Stomach (tissue), 9 donors: ENCODE data around the gene GMEB2. TPM values are rescaled to one million over a fixed set of nuclear protein-coding genes. Genes with fewer than 3 reads are reported as not detected.

Experiments used
- DNase-seq, 2 donors: peaks; one replicate each; pipeline versions ENCODE4 v3.0.0 to v3.0.0-alpha.2; 2013 to 2019
- H3K27ac ChIP-seq, 5 donors: fragments of 200-600 bp in 4 of 5; sonication (generic) in 4 of 5; one replicate each; pipeline ENCODE4 v1.5.1; 2013 to 2019; ENCODE audit warnings: mild to moderate bottlenecking in 1 of 5, moderate library complexity in 1 of 5
- H3K27me3 ChIP-seq, 3 donors: fragments of 200-600 bp; sonication (generic); one replicate each; pipeline ENCODE4 v1.5.1; 2017 to 2019; ENCODE audit warnings: mixed run types in 1 of 3
- H3K36me3 ChIP-seq, 4 donors: fragments of 200-600 bp; sonication (generic); 1 replicate in 3 of 4; 2 replicates in 1 of 4; pipeline ENCODE4 v1.5.1; 2016 to 2019
- H3K4me1 ChIP-seq, 4 donors: fragments of 200-600 bp; sonication (generic); one replicate each; pipeline ENCODE4 v1.5.1; 2016 to 2019
- H3K4me3 ChIP-seq, 4 donors: fragments of 200-600 bp; sonication (generic) in 3 of 4; one replicate each; pipeline ENCODE4 v1.5.1; 2016 to 2019; ENCODE audit warnings: mild to moderate bottlenecking in 1 of 4
- H3K9me3 ChIP-seq, 4 donors: fragments of 200-600 bp; sonication (generic); one replicate each; pipeline ENCODE4 v1.5.1; 2016 to 2019
- EP300 ChIP-seq: sonication (generic); formaldehyde crosslinking; IDR thresholded peaks from one replicate; pipeline ENCODE4 v1.6.1; 2017; ENCODE audit warnings: antibody characterized with exemption
- POLR2A ChIP-seq, 4 donors: fragments of 450-650 bp; IDR thresholded peaks; one replicate each; pipeline ENCODE4 v1.6.1; 2016; ENCODE audit warnings: antibody characterized with exemption in 4 of 4, control low read depth in 2 of 4, mild to moderate bottlenecking in 1 of 4, moderate library complexity in 1 of 4
- POLR2AphosphoS5 ChIP-seq, 3 donors: sonication (generic); formaldehyde crosslinking; IDR thresholded peaks; one replicate each; pipeline ENCODE4 v1.6.1; 2016; ENCODE audit warnings: antibody characterized with exemption in 3 of 3
- WGBS, 5 donors: extraction: QIAGEN DNeasy Blood & Tissue Kit in 3 of 5; methylation state at CpG; one replicate each; pipeline versions ENCODE4 v1.1.5 to v1.1.7; 2013 to 2018; 5-methylcytosine and 5-hydroxymethylcytosine counted together
- intact Hi-C: fragments of 100-400 bp; cut with DNase I; formaldehyde crosslinking; loops from one replicate; pipeline ENCODE4 v1.15.1; 2023; ENCODE audit warnings: low total_unique reads
- polyA plus RNA-seq, 3 donors: library from polyadenylated mRNA; stranded (reverse); fragments of 200-250 nt; gene quantifications; one replicate each; pipeline ENCODE4 v1.2.3, GENCODE V29; 2013
- total RNA-seq, 5 donors: library from RNA; depleted of rRNA; stranded (reverse); fragments of >200 nt; gene quantifications; one replicate each; pipeline versions ENCODE4 v1.1.0 to v1.2.3, GENCODE V29; 2014 to 2016
- TF ChIP-seq, protein P1 (sequence below), 7 experiments: fragments of 450-650 bp in 4 of 7; fragments of 200-600 bp in 3 of 7; sonication (generic) in 3 of 7; IDR thresholded peaks; one replicate each; pipeline ENCODE4 v1.5.1; 2016 to 2019; ENCODE audit warnings: antibody characterized with exemption in 7 of 7, control low read depth in 2 of 7, mild to moderate bottlenecking in 1 of 7
- donor health status: healthy with polysubstance abuse.
- donor health status: Bipolar disorder and iron deficiency.
- donor health status: healthy.

GMEB2 gene
- total and polyA plus RNA-seq, 8 donors = 1.8 to 20.4 (median 7.5) TPM

DNA sequence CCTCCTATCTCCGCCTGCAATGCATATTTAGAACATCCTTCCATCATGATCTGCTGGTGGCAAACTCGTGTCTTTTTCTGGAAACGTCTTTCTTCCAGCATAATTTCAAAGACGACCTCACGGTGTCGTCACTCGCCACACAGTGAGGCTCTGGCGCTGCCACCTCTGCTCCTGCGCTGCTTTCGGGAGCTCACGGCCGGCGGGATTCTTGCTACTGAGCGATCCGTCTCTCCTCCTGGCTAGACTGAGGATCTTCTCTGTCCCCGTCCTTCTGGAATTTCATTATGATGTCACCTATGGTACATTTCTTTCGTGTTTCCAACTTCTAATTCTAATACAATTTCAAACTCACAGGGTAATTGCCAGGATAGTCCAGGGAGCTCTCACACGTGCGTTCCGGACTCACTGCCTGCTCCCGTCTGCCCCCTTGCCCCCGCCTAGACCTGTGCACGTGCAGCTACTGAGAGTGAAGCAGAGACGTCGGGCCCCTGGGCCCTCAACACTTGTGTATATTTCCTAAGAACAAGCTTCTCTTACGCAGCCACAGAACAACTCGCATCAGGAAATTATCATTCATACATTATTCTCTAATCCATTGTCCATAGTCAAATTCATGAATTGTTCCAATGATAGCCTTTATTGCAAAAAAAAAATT, 27.4 kb downstream of the GMEB2 start:
- H3K4me1 ChIP-seq = no peaks in the 10 kb centered on the region
- no peaks in the 10 kb centered on the region for H3K27me3 ChIP-seq
- intact Hi-C loops = no loop called here
- 91 to 97% (median 95%) methylated on average over 27 of the region's 27 CpGs for WGBS, 5 donors
- no peaks in the 10 kb centered on the region for H3K9me3 ChIP-seq
- TF ChIP-seq POLR2A (IDR thresholded peaks at IDR 0.05) = no peak
- TF ChIP-seq EP300 = no peak
- TF ChIP-seq, protein P1, sequence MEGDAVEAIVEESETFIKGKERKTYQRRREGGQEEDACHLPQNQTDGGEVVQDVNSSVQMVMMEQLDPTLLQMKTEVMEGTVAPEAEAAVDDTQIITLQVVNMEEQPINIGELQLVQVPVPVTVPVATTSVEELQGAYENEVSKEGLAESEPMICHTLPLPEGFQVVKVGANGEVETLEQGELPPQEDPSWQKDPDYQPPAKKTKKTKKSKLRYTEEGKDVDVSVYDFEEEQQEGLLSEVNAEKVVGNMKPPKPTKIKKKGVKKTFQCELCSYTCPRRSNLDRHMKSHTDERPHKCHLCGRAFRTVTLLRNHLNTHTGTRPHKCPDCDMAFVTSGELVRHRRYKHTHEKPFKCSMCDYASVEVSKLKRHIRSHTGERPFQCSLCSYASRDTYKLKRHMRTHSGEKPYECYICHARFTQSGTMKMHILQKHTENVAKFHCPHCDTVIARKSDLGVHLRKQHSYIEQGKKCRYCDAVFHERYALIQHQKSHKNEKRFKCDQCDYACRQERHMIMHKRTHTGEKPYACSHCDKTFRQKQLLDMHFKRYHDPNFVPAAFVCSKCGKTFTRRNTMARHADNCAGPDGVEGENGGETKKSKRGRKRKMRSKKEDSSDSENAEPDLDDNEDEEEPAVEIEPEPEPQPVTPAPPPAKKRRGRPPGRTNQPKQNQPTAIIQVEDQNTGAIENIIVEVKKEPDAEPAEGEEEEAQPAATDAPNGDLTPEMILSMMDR (IDR thresholded peaks at IDR 0.05) = no peak
- TF ChIP-seq POLR2AphosphoS5 (IDR thresholded peaks at IDR 0.05) = no peak
- no peak overlapping the region for H3K27ac ChIP-seq
- H3K36me3 ChIP-seq = peaks cover 27 to 97% (median 95%) of the 10 kb centered on the region in 4 donors
- no peak for DNase-seq
- no peak overlapping the region for H3K4me3 ChIP-seq

DNA sequence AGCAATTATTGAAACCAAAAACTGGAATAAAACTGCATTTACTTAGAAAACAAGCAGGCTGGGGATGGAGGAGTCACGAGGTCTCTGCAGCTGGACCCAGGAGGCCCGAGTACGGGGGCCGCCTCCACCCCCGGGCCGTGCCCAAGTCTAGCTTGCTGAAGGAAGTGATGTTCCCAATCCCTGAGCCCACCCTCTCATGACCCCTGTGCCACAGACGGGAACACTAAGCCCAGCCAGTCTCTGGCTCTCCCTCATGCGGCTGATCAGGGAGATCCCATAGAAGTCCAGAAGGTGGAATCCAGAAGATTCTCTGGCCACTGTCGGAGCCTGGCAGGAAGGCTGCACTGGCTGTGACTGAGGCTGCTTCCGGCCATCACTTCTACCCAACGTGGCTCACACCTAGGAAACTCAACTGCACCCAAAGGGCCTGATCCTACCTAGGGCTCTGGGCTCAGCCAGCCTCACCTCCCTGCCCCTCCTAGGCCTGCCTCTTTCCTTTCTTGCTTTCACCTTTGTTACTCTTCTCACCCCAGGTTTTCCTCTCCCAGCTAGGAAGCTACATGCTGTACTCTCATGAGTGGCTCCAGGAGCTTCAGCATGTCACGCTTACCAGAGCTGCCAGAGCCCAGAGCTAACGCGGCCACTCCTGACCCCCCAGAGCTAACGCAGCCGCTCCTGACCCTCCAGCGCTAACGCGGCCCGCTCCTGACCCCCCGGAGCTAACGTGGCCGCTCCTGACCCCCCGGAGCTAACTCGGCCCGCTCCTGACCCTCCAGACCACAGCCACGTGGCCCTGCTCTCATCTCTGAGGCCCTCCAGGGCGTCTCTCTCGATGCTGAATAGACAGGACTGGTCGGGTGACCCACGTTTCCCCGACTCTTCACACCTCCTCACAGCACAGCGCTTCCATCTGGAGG, 28.2 kb downstream of the GMEB2 start:
- no peak for TF ChIP-seq POLR2AphosphoS5 (IDR thresholded peaks at IDR 0.05)
- no peak for TF ChIP-seq EP300
- TF ChIP-seq, protein P1 (IDR thresholded peaks at IDR 0.05) = no peak
- Histone ChIP-seq H3K4me1 (no peaks in the 10 kb centered on the region), H3K27ac (no peak overlapping the region), H3K4me3 (no peak overlapping the region), H3K27me3 (no peaks in the 10 kb centered on the region), H3K36me3 (peaks cover 27 to 97% (median 94%) of the 10 kb centered on the region in 4 donors), H3K9me3 (no peaks in the 10 kb centered on the region)
- WGBS, 5 donors = 84 to 94% (median 91%) methylated on average over 27 to 33 of the region's 33 CpGs
- DNase-seq = no peak
- intact Hi-C loops = no loop called here

DNA sequence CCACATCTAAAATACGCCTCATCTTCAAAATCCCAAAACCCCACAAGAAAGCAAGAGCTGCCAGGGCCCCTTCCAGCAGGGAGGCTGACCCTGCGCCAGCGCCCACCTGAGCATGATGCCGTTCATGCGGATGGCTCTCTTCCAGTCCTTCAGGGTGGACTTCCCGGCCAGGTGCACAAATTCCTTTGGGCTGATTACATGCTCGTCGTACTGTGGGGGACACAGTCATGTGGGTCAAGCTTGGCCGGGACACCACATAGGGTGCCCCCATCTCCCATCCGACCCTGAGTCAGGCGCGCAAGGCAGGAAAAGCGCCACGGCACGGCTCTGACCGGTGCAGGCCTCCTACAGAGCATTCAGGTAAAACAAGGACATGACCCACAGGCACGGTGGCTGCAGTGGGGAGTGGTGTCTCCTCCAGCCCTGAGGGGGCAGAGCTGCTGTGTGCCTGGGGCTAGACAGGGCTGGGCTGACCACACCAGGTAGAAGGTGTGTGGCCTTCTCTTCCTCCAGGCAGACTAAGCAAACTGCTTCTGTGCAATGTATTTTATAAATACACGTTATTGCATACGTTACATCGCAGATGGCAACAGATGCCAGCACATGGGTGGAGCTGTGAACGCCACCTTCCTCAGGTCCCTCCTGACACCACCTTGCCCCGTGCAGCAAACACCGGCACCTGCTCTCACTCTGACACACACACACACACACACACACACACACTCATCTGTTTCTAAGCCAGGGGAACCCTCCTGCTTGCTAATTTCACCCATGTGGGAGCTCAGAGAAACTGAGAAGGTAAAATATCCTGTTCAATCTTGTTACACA, 29.0 kb downstream of the GMEB2 start:
- peaks cover 29 to 100% (median 96%) of the 10 kb centered on the region in 4 donors for H3K36me3 ChIP-seq
- H3K27me3 ChIP-seq = no peaks in the 10 kb centered on the region

More for the DNA sequence above, 29.0 kb downstream of the GMEB2 start:
- 85 to 90% (median 89%) methylated on average over 20 to 23 of the region's 23 CpGs for WGBS, 5 donors
- Histone ChIP-seq H3K9me3 (no peaks in the 10 kb centered on the region), H3K4me1 (no peaks in the 10 kb centered on the region), H3K4me3 (no peak overlapping the region), H3K27ac (no peak overlapping the region)
- intact Hi-C loops = no loop called here
- DNase-seq = no peak
- TF ChIP-seq POLR2AphosphoS5 (IDR thresholded peaks at IDR 0.05) (no peak), POLR2A (IDR thresholded peaks at IDR 0.05) (no peak), EP300 (no peak)
- TF ChIP-seq, protein P1 (IDR thresholded peaks at IDR 0.05) = no peak
